KOPT-K1 (cell line): Measurements from ENCODE around the gene ZNF740.
"Not testable (repeated sequence)": the region's sequence is repeated elsewhere in the genome, so short reads cannot be mapped to it uniquely, and the experiment has no call there.

ENCODE experiments used
- H3K27ac ChIP-seq: fragments of 200-600 bp; sonication (generic); 2 replicates; pipeline ENCODE4 v1.5.1; 2016; ENCODE audit warnings: antibody characterized with exemption, mild to moderate bottlenecking, low read depth, low read length; ENCODE audit not compliant: poor library complexity, severe bottlenecking
- H3K36me3 ChIP-seq: fragments of 200-600 bp; sonication (generic); 2 replicates; pipeline ENCODE4 v1.5.1; 2017; ENCODE audit warnings: antibody characterized with exemption, mild to moderate bottlenecking, low read length, moderate library complexity; ENCODE audit not compliant: insufficient read depth
- H3K9me3 ChIP-seq: fragments of 200-600 bp; sonication (generic); 2 replicates; pipeline ENCODE4 v1.5.1; 2017; ENCODE audit warnings: antibody characterized with exemption, low read length, mild to moderate bottlenecking; ENCODE audit not compliant: insufficient read depth, poor library complexity, severe bottlenecking

The ZNF740 gene

DNA sequence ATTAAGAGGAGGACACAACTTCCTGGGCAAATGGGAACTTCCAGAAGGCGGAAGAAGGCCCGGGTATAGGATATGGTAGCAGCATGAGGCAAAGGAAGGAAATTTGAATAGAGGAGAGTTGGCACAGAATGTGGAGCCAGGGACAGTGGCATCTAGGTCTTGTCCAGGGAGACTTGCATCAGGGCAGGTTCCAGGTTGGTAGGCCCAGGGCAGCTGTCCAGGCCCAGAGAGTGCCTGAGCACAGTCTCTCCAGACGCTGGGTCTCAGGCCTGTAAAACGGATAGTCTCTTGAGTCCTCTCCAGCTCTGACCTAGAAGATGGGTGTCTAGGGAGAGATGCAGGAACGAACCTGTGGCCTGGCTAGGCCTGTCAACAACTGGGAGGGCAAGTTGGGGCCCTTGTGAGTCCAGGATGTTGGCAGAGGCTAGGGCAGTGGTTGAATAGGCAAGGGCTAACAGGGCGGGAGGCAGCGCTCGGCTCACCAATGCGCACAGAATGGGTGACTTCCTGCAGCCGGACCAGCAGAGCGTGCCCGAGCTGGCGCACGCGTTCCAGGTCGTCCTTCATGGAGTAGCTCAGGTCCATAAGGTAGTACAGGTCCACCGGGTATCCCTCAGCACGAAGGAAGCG is 16.6 kb downstream of the ZNF740 start:
- H3K27ac ChIP-seq: no peak overlapping the region
- H3K9me3 ChIP-seq: no peaks in the 10 kb centered on the region
- peaks cover 14% of the 10 kb centered on the region for H3K36me3 ChIP-seq

DNA sequence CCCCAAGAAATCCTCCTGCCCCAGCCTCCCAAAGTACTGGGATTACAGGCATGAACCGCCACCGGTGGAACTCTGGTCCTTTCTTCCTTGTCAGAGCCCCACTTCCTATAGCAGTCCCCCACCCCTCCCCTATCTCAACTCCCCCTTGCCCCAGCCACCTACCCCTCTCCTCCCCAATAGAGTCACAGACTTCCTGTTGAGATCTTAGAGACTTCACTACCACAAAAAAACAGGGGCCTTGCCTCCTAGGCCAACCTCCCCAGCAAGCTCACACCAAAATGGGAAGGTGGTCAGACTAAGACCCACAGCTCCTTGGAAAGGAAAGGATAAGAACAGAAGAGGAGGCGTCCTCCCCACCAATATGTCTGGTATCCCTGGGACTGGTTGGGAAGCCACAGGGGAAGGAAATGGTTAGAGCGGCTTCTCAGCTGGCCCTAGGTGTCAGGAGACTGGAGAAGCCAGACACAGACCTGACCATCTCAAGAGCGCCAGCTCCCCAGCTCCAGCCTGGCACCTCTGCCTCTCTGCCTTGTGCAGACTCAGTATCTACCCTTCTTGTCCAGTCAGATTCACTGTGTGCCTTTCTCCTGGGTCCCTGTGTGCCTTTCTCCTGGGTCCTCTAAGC is 18.1 kb downstream of the ZNF740 start:
- Histone ChIP-seq H3K27ac (peak overlapping the region; percentile 65), H3K9me3 (no peaks in the 10 kb centered on the region), H3K36me3 (no peaks in the 10 kb centered on the region)

DNA sequence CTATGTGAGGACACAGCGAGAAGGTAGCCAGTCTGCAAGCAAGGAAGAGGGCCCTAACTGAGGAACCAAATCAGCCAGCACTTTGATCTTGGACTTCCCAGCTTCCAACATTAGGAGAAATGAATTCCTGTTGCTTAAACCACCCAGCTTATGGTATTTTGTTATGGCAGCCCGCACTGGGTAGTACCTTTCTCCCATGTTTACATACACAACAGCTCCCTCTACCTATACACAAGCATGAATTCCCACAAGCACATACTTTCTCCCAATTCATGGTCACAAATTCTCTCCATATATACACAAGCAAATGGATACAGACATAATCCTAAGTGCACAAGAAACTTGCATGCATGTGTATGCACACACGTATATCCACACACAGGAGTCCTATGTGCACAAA is 19.2 kb downstream of the ZNF740 start:
- Histone ChIP-seq H3K36me3 (no peaks in the 10 kb centered on the region), H3K27ac (no peak overlapping the region), H3K9me3 (no peaks in the 10 kb centered on the region)

DNA sequence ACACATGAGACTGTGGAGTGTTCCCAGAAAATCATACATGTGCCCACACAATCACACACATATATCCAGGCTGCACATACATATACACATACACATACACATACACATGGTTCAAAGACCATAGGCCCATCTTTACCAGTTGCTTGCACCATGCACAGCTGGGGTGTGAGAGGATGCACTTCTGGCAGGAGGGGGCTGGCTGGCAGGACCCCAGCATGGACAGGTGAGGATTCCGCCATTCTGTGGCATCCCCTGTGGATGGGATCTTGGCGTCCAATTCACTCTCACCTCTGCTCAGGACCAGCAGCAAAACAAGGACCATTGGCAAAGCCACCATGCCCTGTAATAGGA is 19.6 kb downstream of the ZNF740 start:
- no peaks in the 10 kb centered on the region for H3K9me3 ChIP-seq
- H3K27ac ChIP-seq: peak overlapping the region; percentile 0

DNA sequence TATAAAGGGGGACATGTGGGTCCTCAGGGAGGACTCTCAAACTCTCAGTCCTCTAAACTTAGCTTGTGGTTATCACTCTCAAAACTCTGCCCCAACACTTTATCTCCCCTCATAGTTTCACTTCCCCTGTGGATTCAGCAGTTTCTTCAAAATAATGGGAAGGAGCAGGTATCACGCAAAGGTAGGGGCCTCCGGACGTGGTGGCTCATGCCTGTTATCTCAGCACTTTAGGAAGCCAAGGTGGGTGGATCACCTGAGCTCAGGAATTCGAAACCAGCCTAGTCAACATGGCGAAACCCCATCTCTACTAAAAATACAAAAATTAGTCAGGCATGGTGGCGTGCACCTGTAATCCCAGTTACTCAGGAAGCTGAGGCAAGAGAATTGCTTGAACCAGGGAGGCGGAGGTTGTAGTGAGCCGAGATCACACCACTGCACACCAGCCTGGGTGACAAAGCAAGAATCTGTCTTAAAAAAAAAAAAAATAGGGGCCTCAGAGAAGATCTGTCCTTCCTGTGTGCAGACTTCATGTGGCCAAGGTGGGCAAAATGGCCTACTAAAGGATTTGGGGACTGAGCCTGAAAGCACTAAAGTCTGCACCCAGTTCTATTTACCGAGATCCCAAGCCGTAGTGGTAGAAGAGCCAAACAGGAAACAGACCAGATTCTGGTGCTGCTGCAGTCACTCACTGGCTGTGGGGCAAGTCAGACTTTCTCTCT is 20.1 kb downstream of the ZNF740 start:
- H3K9me3 ChIP-seq: no peaks in the 10 kb centered on the region
- no peaks in the 10 kb centered on the region for H3K36me3 ChIP-seq
- peak overlapping the region; percentile 0 for H3K27ac ChIP-seq

More for the DNA sequence above, 19.6 kb downstream of the ZNF740 start:
- H3K36me3 ChIP-seq: no peaks in the 10 kb centered on the region

DNA sequence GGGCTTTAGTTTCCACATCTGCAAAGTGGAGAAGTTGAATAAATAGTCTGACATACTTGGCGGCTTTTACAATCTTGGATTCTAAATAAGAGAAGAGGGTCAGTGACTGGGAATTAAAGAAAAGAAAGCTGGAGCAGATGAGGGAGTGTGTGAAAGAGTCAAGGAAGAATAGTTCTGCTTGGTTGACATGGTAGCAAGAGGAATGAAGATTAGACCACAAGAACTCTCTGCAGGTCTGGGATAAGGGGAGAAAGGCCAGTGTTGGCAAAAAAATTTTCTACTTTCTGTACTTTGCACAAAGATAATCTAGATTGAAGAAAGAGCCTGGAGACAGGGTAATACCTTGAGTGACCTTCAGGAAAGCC is 20.6 kb downstream of the ZNF740 start:
- no peaks in the 10 kb centered on the region for H3K36me3 ChIP-seq
- no peaks in the 10 kb centered on the region for H3K9me3 ChIP-seq
- H3K27ac ChIP-seq: peak overlapping the region; percentile 0

DNA sequence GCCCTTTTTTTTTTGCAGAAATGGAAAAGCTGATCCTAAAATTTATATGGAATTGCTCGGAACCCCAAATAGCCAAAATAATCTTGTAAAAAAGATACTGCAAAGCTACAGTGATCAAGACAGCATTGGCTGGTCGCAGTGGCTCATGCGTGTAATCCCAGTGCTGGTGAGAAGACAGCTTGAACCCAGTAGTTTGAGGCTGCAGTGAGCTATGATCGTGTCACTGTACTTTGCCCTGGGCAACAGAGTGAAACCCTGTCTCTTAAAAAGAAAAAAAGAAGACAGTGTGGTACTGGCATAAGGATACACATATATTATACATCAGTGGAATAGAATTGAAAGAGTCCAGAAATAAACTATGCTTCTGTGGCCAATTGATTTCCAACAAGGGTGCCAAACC is 21.1 kb downstream of the ZNF740 start:
- Histone ChIP-seq H3K27ac (no peak overlapping the region), H3K9me3 (no peaks in the 10 kb centered on the region), H3K36me3 (no peaks in the 10 kb centered on the region)

DNA sequence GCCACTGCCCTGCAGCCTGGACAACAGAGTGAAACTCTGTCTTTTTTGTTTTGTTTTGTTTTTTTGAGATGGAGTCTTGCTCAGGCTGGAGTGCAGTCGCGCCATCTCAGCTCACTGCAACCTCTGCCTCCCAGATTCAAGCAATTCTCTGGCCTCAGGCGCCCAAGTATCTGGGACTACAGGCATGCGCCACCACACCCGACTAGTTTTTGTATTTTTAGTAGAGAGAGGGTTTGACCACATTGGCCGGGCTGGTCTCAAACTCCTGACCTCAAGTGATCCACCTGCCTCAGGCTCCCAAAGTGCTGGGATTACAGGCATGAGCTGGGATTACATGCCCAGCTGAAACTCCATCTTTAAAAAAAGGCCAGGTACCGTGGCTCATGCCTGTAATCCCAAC is 21.8 kb downstream of the ZNF740 start:
- H3K36me3 ChIP-seq, H3K9me3 ChIP-seq, H3K27ac ChIP-seq: not testable (repeated sequence)

DNA sequence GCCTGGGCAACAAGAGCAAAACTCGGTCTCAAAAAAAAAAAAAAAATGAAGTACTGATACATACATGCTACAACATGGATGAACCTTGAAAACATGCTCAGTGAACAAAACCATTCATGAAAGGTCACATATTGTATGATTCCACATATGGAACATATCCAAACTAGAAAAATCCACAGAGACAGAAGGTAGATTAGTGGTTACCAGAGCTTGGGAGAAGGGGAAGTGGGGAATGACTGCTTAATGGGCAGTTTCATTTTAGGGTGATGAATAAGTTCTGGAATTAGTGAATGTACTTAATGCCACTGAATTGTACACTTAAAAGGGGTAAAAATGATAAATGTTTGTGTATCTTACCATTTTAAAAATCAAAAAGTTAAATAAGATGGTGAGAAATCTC is 23.8 kb downstream of the ZNF740 start:
- Histone ChIP-seq H3K9me3 (no peaks in the 10 kb centered on the region), H3K27ac (no peak overlapping the region), H3K36me3 (no peaks in the 10 kb centered on the region)

DNA sequence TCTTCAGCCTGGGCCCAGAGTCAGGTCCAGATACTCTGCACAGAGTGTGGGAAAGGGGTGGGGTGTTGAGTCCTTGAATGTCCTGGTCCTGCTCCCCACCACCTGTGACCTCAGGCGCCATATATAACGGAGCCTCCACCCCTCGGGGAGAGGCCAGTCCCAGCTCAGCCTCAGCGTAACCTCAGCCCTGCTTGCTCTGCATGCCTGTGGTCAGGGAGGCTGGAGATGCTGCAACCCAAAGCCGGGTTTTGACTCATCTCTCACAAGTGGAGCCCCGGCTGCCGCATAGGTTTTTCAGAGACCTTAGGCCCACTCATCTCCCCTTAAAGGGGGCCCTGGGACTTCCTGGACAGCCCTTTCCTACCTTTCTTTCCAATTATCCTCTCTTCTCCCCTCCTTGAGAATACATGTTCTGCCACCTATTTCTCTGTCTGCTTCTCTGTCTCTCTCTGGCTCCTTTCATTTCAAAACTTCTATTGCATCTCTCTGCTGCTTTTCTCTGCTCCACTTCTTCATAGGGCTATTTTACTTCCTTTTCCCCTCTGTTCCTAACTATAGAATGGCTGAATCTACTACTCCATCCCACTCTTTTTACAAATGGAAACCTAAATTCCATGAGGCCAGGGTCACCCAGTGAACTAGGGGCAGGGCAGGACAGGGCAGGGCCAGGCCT is 25.4 kb downstream of the ZNF740 start:
- H3K27ac ChIP-seq: no peak overlapping the region
- no peaks in the 10 kb centered on the region for H3K9me3 ChIP-seq
- no peaks in the 10 kb centered on the region for H3K36me3 ChIP-seq

DNA sequence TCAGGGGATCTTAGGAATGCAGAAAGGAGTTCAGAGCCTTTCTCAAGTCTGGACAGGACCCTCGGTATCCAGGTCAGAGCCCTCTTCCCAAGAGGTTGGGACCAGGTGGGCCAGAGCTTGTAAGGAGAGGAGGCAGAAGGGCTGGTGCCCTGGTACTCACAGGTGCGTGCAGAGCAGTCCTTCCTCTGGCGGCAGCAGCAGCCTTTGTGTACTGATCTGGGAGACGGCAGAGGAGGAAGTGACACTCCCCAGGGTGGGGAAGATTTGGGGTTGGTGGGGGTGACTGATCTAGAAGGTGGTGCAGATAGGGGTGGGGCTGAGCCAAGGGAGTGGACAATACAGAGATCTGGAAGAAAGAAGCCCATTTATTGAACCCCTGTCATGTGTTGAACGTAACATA is 26.5 kb downstream of the ZNF740 start, which contains the start of gene ITGB7:
Gene ITGB7 (minus strand): TSS at position 210 of the 400 bp plus-strand sequence. CDS start 6,808 bp downstream, outside the sequence.
- H3K36me3 ChIP-seq: no peaks in the 10 kb centered on the region
- H3K9me3 ChIP-seq: no peaks in the 10 kb centered on the region
- H3K27ac ChIP-seq: peak within 1 kb of the TSS; percentile 15

DNA sequence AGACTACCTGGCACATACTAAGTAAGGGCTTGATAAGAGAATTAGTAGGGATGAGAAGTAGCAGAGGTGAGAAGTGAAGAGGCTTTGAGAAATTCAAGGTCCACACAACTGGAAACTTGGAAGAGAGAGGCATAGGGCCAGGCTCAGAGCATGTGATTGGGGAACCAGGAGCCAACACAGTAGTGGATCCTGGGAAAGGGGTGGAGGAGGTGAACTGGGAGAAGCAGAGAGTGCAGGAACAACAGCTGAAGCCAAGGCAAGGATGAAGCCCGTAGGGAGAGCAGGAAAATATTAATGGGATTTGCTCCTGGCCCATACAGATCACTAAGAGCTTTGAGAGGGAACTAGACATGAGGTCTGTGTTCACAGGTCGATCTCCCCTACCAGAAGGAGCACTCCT is 27.9 kb downstream of the ZNF740 start:
- Histone ChIP-seq H3K9me3 (no peaks in the 10 kb centered on the region), H3K36me3 (no peaks in the 10 kb centered on the region), H3K27ac (peak overlapping the region; percentile 58)

DNA sequence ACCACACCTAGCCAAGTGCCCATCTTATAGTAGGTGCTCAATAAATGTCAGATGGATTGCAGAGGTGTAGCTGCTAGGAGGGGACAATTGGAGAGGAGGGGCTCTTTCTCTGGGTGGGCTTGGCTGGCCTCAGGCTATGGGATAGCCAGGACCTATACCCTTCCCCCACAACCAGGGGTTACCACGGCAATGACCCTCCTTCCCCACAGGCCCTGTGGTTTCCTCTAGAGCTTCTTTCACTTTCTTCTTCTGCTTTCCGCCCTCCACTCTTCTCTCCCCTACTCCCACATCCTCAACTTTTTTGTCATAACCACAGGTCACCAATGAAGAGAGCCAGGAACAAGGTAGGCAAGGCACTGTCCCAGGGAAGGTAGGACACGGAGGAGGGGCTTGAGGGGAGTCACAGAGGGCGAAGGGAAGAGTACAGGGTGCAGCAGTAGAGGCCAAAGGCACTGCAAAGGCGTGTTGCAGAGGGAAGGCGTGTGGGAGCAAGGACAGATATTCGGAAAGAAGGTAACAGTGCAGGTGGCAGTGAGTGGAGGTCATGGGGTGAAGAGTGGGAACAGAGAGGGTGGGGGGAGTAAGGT is 28.4 kb downstream of the ZNF740 start:
- Histone ChIP-seq H3K36me3 (no peaks in the 10 kb centered on the region), H3K9me3 (no peaks in the 10 kb centered on the region), H3K27ac (peak overlapping the region; percentile 58)

DNA sequence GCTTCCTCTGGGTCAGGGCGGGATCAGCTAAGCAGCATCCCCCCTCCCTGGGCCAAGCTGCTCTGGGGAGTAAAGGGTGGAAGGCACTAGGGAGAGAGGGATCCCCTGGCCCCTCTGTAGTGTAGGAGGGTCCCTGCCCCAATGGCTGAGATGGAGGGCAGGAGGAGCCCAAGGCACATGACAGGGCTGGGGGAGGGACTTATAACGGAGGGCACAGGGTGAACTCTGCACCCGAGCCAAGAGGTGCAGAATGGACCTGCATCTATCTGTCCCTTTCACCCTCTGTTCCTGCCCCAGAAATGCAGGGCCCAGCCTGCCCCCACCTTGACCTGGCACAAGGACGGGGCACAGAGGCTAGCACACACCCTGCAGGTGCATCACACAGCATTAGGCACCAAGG is 30.3 kb downstream of the ZNF740 start:
- H3K36me3 ChIP-seq: no peaks in the 10 kb centered on the region
- no peak overlapping the region for H3K27ac ChIP-seq
- no peaks in the 10 kb centered on the region for H3K9me3 ChIP-seq
